SK-N-SH (cell line): ENCODE data around the gene MUC5B. TPM values are rescaled to one million over a fixed set of nuclear protein-coding genes. Genes with fewer than 3 reads are reported as not detected.

Experiments used
- CTCF ChIA-PET: fragments of 300-600, 350-600 bp; formaldehyde crosslinking; extraction: SDS; loops from one replicate; lab custom pipeline; 2021; lab: Yijun Ruan, JAX
- POLR2A ChIA-PET: fragments of 350-600 bp; sonication (Branson Sonifier 250); formaldehyde crosslinking; extraction: SDS; loops from one replicate; lab custom pipeline; 2020; ENCODE audit warnings: antibody characterized with exemption, inconsistent platforms; lab: Yijun Ruan, JAX
- DNase-seq: peaks from one replicate; pipeline ENCODE4 v3.0.0; 2012
- H2AFZ ChIP-seq: fragments of 200-600 bp; sonication (generic); 2 replicates; pipeline ENCODE4 v1.8.1; 2016; ENCODE audit warnings: antibody characterized with exemption, mild to moderate bottlenecking, low read depth
- H3F3A ChIP-seq: fragments of 200-600 bp; sonication (generic); replicated peaks from 2 replicates; pipeline ENCODE3; 2016; ENCODE audit warnings: antibody characterized with exemption, mild to moderate bottlenecking; ENCODE audit not compliant: insufficient read depth
- H3K27ac ChIP-seq, 2 experiments: fragments of 200-500 bp in 1 of 2; fragments of 200-600 bp in 1 of 2; sonication (Bioruptor generic) in 1 of 2; sonication (generic), shearing (Covaris generic) in 1 of 2; 2 replicates each; pipeline versions ENCODE4 v1.5.1 to v1.6.1; 2014 to 2016; ENCODE audit warnings: low read depth in 2 of 2, inconsistent platforms in 1 of 2, low read length in 1 of 2, mild to moderate bottlenecking in 1 of 2, mixed read lengths in 1 of 2
- H3K27me3 ChIP-seq: fragments of 200-600 bp; sonication (generic), shearing (Covaris generic); 2 replicates; pipeline ENCODE4 v1.6.1; 2016; ENCODE audit warnings: mixed run types; ENCODE audit not compliant: insufficient read depth
- H3K36me3 ChIP-seq, 2 experiments: fragments of 200-500 bp in 1 of 2; fragments of 200-600 bp in 1 of 2; sonication (Bioruptor generic) in 1 of 2; sonication (generic) in 1 of 2; replicated peaks in 1 of 2; 2 replicates each; pipeline versions ENCODE3 to v1.5.1; 2014 to 2016; ENCODE audit warnings: low read length in 1 of 2, mild to moderate bottlenecking in 1 of 2; ENCODE audit not compliant: insufficient read depth in 2 of 2, control insufficient read depth in 1 of 2
- H3K4me1 ChIP-seq, 2 experiments: fragments of 200-500 bp in 1 of 2; fragments of 200-600 bp in 1 of 2; sonication (Bioruptor generic) in 1 of 2; sonication (generic), shearing (Covaris generic) in 1 of 2; 2 replicates each; pipeline versions ENCODE4 v1.5.1 to v1.6.1; 2014 to 2016; ENCODE audit warnings: low read depth in 1 of 2, low read length in 1 of 2, mixed run types in 1 of 2; ENCODE audit not compliant: insufficient read depth in 2 of 2, control insufficient read depth in 1 of 2
- H3K4me2 ChIP-seq: fragments of 200-600 bp; sonication (generic), shearing (Covaris generic); 2 replicates; pipeline ENCODE4 v1.6.1; 2017; ENCODE audit warnings: mixed run types
- H3K4me3 ChIP-seq, 2 experiments: fragments of 200-500 bp in 1 of 2; fragments of 200-600 bp in 1 of 2; sonication (Bioruptor generic) in 1 of 2; sonication (generic), shearing (Covaris generic) in 1 of 2; 2 replicates each; pipeline versions ENCODE4 v1.5.1 to v1.8.1; 2014 to 2016; ENCODE audit warnings: low read depth in 2 of 2, inconsistent platforms in 1 of 2, low read length in 1 of 2, mild to moderate bottlenecking in 1 of 2, mixed read lengths in 1 of 2, moderate library complexity in 1 of 2
- H3K79me2 ChIP-seq: fragments of 200-600 bp; sonication (generic); 2 replicates; pipeline ENCODE4 v1.8.1; 2017; ENCODE audit warnings: mild to moderate bottlenecking; ENCODE audit not compliant: insufficient read depth
- H3K9ac ChIP-seq: fragments of 200-600 bp; sonication (generic); 2 replicates; pipeline ENCODE4 v1.6.1; 2017; ENCODE audit warnings: mixed run types
- H3K9me2 ChIP-seq: fragments of 200-600 bp; sonication (generic); 2 replicates; pipeline ENCODE4 v1.6.1; 2017; ENCODE audit warnings: mixed run types
- H3K9me3 ChIP-seq: fragments of 200-600 bp; sonication (generic); 2 replicates; pipeline ENCODE4 v1.6.1; 2017; ENCODE audit warnings: mixed run types, mild to moderate bottlenecking, moderate library complexity
- H4K20me1 ChIP-seq: fragments of 200-600 bp; sonication (generic); 2 replicates; pipeline ENCODE4 v1.6.1; 2017; ENCODE audit warnings: mild to moderate bottlenecking, mixed run types; ENCODE audit not compliant: insufficient read depth
- ELF1 ChIP-seq: IDR thresholded peaks from 2 replicates; pipeline ENCODE4 v1.4.0; 2012
- EZH2phosphoT487 ChIP-seq: fragments of 200-600 bp; sonication (generic); IDR thresholded peaks from 2 replicates; pipeline ENCODE4 v1.6.1; 2017; ENCODE audit warnings: low read depth, mixed run types, mild to moderate bottlenecking, antibody characterized with exemption, moderate library complexity, borderline replicate concordance
- GABPA ChIP-seq: IDR thresholded peaks from 2 replicates; pipeline ENCODE4 v1.4.0; 2012; ENCODE audit warnings: low read depth, mild to moderate bottlenecking
- GATA2 ChIP-seq: sonication (generic); formaldehyde crosslinking; IDR thresholded peaks from 2 replicates; pipeline ENCODE4 v1.5.0; 2020; ENCODE audit warnings: mild to moderate bottlenecking, missing genetic modification reagents
- JUND ChIP-seq: IDR thresholded peaks from 2 replicates; pipeline ENCODE4 v1.4.0; 2012
- MAX ChIP-seq: IDR thresholded peaks from 2 replicates; pipeline ENCODE4 v1.4.0; 2012; ENCODE audit warnings: low read depth
- MEF2A ChIP-seq: IDR thresholded peaks from 2 replicates; pipeline ENCODE4 v1.4.0; 2012; ENCODE audit warnings: low read depth, borderline replicate concordance
- NRF1 ChIP-seq: IDR thresholded peaks from 2 replicates; pipeline ENCODE4 v1.6.1; 2012; ENCODE audit warnings: low read depth, mild to moderate bottlenecking, low read length
- POLR2AphosphoS5 ChIP-seq: IDR thresholded peaks from 2 replicates; pipeline ENCODE4 v1.6.1; 2012; ENCODE audit warnings: low read depth, low read length
- RAD21 ChIP-seq: IDR thresholded peaks from 2 replicates; pipeline ENCODE4 v1.6.1; 2012; ENCODE audit warnings: mild to moderate bottlenecking, low read length
- RXRA ChIP-seq: IDR thresholded peaks from 2 replicates; pipeline ENCODE4 v1.4.0; 2012; ENCODE audit warnings: low read depth, mild to moderate bottlenecking, borderline replicate concordance
- SIN3A ChIP-seq: IDR thresholded peaks from 2 replicates; pipeline ENCODE4 v1.6.1; 2012; ENCODE audit warnings: low read depth, mild to moderate bottlenecking, low read length, moderate library complexity, borderline replicate concordance
- SMC3 ChIP-seq: IDR thresholded peaks from 2 replicates; pipeline ENCODE4 v1.6.1; 2012; ENCODE audit warnings: low read depth, low read length, improper control_type of control experiment
- TCF12 ChIP-seq: IDR thresholded peaks from 2 replicates; pipeline ENCODE4 v1.4.0; 2012
- USF1 ChIP-seq: IDR thresholded peaks from 2 replicates; pipeline ENCODE4 v1.4.0; 2012; ENCODE audit warnings: low read depth, borderline replicate concordance
- USF2 ChIP-seq: fragments of 150-350 bp; IDR thresholded peaks from 2 replicates; pipeline ENCODE4 v1.6.1; 2017; ENCODE audit warnings: antibody characterized with exemption, low read length, low read depth, borderline replicate concordance
- WGBS: methylation state at CpG from one replicate; pipeline ENCODE4 v1.1.6; 2017; ENCODE audit warnings: low lambda C conversion rate; 5-methylcytosine and 5-hydroxymethylcytosine counted together
- polyA plus RNA-seq, 3 experiments: library from polyadenylated mRNA; depleted of rRNA; stranded (reverse); fragments of >200 nt; gene quantifications; 2 replicates each; pipeline ENCODE4 v1.2.3, GENCODE V29; 2012

The MUC5B gene
- polyA plus RNA-seq, 1 of the 3 experiments (the other 2 are of a cell fraction) = not detected

GRCh38 chr11:1295086-1295485 is 72.2 kb downstream of the MUC5B start:
- H3K27me3 ChIP-seq = no peaks in the 10 kb centered on the region
- H3K36me3 ChIP-seq = peaks cover 0 to 43% of the 10 kb centered on the region in 2 experiments
- peaks cover 35% of the 10 kb centered on the region for H3K79me2 ChIP-seq
- no peak overlapping the region for H3K4me3 ChIP-seq
- no peak overlapping the region for H2AFZ ChIP-seq
- no peak for TF ChIP-seq NRF1
- TF ChIP-seq GATA2 (CRISPR knock-in tag) = no peak
- TF ChIP-seq MAX = no peak
- H4K20me1 ChIP-seq = peaks cover 18% of the 10 kb centered on the region
- no peak for DNase-seq
- no peaks in the 10 kb centered on the region for H3F3A ChIP-seq
- CTCF ChIA-PET = no interaction called here
- no peaks in the 10 kb centered on the region for H3K4me1 ChIP-seq
- no peaks in the 10 kb centered on the region for H3K9me3 ChIP-seq
- POLR2A ChIA-PET = no interaction called here
- no peaks in the 10 kb centered on the region for H3K9me2 ChIP-seq
- no peak overlapping the region for H3K27ac ChIP-seq
- H3K4me2 ChIP-seq = no peak overlapping the region
- no peak overlapping the region for H3K9ac ChIP-seq
- 87% methylated on average over 12 of the region's 22 CpGs for WGBS

- H3K79me2 ChIP-seq = peaks cover 40% of the 10 kb centered on the region
- TF ChIP-seq MAX = no peak
- no peak for TF ChIP-seq MEF2A
- no peak for TF ChIP-seq NRF1
- no peak for TF ChIP-seq SMC3
- no peak for TF ChIP-seq ELF1
- no peak for TF ChIP-seq SIN3A
- no peak for TF ChIP-seq RAD21
- no peak for TF ChIP-seq TCF12
- no peak for TF ChIP-seq GABPA
- TF ChIP-seq JUND = no peak
- TF ChIP-seq POLR2AphosphoS5 = no peak
- TF ChIP-seq, all 33 proteins: peak for 0
- H3F3A ChIP-seq = no peaks in the 10 kb centered on the region
- no peaks in the 10 kb centered on the region for H3K9me2 ChIP-seq
- POLR2A ChIA-PET = no interaction called here
- H3K36me3 ChIP-seq = peaks cover 0 to 38% of the 10 kb centered on the region in 2 experiments
- no peaks in the 10 kb centered on the region for H3K27me3 ChIP-seq
- no peaks in the 10 kb centered on the region for H3K4me1 ChIP-seq
- H4K20me1 ChIP-seq = peaks cover 21% of the 10 kb centered on the region
- no peak overlapping the region for H3K4me3 ChIP-seq
- no peak for DNase-seq
- H2AFZ ChIP-seq = no peak overlapping the region
- CTCF ChIA-PET = no interaction called here
- H3K27ac ChIP-seq = no peak overlapping the region
- no peak overlapping the region for H3K9ac ChIP-seq
- WGBS = 97% methylated on average over 15 of the region's 23 CpGs
- no peak overlapping the region for H3K4me2 ChIP-seq
- no peaks in the 10 kb centered on the region for H3K9me3 ChIP-seq
These were observed 72.7 kb downstream of the MUC5B start for GRCh38 chr11:1295591-1295990.

DNA sequence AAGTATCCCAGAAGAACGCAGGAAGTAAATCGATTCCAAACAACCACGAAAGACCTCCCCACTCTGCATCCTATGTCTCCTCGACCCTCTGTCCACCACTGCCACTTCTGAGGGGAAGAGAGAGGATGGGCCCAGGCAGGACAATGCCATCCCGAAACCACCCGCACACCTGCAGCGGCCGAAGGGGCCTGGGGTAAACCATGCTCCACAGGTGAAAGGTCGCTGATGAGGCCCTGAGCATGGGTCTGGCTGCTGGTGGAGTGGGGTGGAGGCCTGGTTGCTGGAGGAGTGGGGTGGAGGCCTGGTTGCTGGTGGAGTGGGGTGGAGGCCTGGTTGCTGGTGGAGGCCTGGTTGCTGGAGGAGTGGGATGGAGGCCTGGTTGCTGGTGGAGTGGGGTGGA is 73.4 kb downstream of the MUC5B start:
- CTCF ChIA-PET = no interaction called here
- POLR2A ChIA-PET = no interaction called here

More for the DNA sequence above, 73.4 kb downstream of the MUC5B start:
- no peak overlapping the region for H3K4me2 ChIP-seq
- H3K9me3 ChIP-seq = no peaks in the 10 kb centered on the region
- no peaks in the 10 kb centered on the region for H3F3A ChIP-seq
- H3K27ac ChIP-seq = no peak overlapping the region
- peaks cover 0 to 38% of the 10 kb centered on the region in 2 experiments for H3K36me3 ChIP-seq
- no peak overlapping the region for H3K4me3 ChIP-seq
- no peak overlapping the region for H2AFZ ChIP-seq
- no peak for DNase-seq
- H3K9ac ChIP-seq = no peak overlapping the region
- no peaks in the 10 kb centered on the region for H3K9me2 ChIP-seq
- TF ChIP-seq RXRA (no peak), USF2 (no peak), USF1 (no peak), GABPA (no peak), ELF1 (no peak), SIN3A (no peak), EZH2phosphoT487 (no peak)
- H3K27me3 ChIP-seq = no peaks in the 10 kb centered on the region
- over 99% methylated on average over 9 of the region's 9 CpGs for WGBS
- no peaks in the 10 kb centered on the region for H3K4me1 ChIP-seq
- H4K20me1 ChIP-seq = peaks cover 24% of the 10 kb centered on the region
- H3K79me2 ChIP-seq = peaks cover 46% of the 10 kb centered on the region
